Mucosa of descending colon (tissue), 3 donors: ENCODE measurements around the gene BCL2. TPM values are rescaled to one million over a fixed set of nuclear protein-coding genes. Genes with fewer than 3 reads are reported as not detected.

Experiments used
- ATAC-seq: fragments of 200-7000 bp; cut with Tn5 transposase; one replicate; pipeline ENCODE4 v1.9.1; 2020; ENCODE audit warnings: mild to moderate bottlenecking, moderate library complexity
- DNase-seq, 3 donors: peaks; one replicate each; pipeline ENCODE4 v3.0.0-alpha.2; 2020
- H3K36me3 ChIP-seq: fragments of 200-600 bp; one replicate; pipeline ENCODE4 v1.8.0; 2021; ENCODE audit warnings: low read depth, mild to moderate bottlenecking
- H3K4me1 ChIP-seq: fragments of 200-600 bp; one replicate; pipeline ENCODE4 v1.8.0; 2021; ENCODE audit warnings: low read depth, mild to moderate bottlenecking
- H3K4me3 ChIP-seq: fragments of 200-600 bp; one replicate; pipeline ENCODE4 v1.8.0; 2021; ENCODE audit warnings: mild to moderate bottlenecking
- H3K9me3 ChIP-seq: fragments of 200-600 bp; one replicate; pipeline ENCODE4 v1.8.0; 2021; ENCODE audit warnings: mild to moderate bottlenecking
- intact Hi-C, 2 donors: fragments of 100-400 bp; cut with DNase I in 1 of 2; cut with micrococcal nuclease in 1 of 2; formaldehyde crosslinking; loops; one replicate each; pipeline versions ENCODE4 v1.11.0 to v1.11.1; 2022; cut with DNase I, micrococcal nuclease
- total RNA-seq, 3 donors: library from RNA; stranded (reverse); fragmentation: NEBNext Ultra II Directional in 2 of 3; extraction: Animal tissue kit (Norgen Biotek cat#: 25700) in 2 of 3; gene quantifications; one replicate each; pipeline versions ENCODE4 v1.2.1 to v1.2.4, GENCODE V29; 2021 to 2023
- TF ChIP-seq, protein P1 (sequence below): fragments of 200-600 bp; IDR thresholded peaks from one replicate; pipeline ENCODE4 v1.8.0; 2022; ENCODE audit warnings: antibody characterized with exemption, mild to moderate bottlenecking
- donor health status: DM: no; HTN: no; CAD: no; lungs with moderate emphysema.
- donor health status: DM: no; HTN: no; CAD: no.
- donor health status: DM: no; HTN: yes; CAD: no.

The BCL2 gene
- total RNA-seq, 3 donors from 2014 or later: 17.7 to 25.7 (median 20.5) TPM

- Histone ChIP-seq H3K36me3 (no peaks in the 10 kb centered on the region), H3K9me3 (no peaks in the 10 kb centered on the region), H3K4me3 (no peak overlapping the region), H3K4me1 (peaks cover 6% of the 10 kb centered on the region)
- ATAC-seq (no peak), DNase-seq (no peak)
- intact Hi-C loops: no loop called here
- TF ChIP-seq, protein P1, sequence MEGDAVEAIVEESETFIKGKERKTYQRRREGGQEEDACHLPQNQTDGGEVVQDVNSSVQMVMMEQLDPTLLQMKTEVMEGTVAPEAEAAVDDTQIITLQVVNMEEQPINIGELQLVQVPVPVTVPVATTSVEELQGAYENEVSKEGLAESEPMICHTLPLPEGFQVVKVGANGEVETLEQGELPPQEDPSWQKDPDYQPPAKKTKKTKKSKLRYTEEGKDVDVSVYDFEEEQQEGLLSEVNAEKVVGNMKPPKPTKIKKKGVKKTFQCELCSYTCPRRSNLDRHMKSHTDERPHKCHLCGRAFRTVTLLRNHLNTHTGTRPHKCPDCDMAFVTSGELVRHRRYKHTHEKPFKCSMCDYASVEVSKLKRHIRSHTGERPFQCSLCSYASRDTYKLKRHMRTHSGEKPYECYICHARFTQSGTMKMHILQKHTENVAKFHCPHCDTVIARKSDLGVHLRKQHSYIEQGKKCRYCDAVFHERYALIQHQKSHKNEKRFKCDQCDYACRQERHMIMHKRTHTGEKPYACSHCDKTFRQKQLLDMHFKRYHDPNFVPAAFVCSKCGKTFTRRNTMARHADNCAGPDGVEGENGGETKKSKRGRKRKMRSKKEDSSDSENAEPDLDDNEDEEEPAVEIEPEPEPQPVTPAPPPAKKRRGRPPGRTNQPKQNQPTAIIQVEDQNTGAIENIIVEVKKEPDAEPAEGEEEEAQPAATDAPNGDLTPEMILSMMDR: no peak
Measured at GRCh38 chr18:63272638-63273037, 46.9 kb downstream of the BCL2 start.

GRCh38 chr18:63271881-63272299, 47.7 kb downstream of the BCL2 start:
- DNase-seq (no peak), ATAC-seq (peak; percentile 40)
- Histone ChIP-seq H3K4me3 (no peak overlapping the region), H3K36me3 (no peaks in the 10 kb centered on the region), H3K9me3 (no peaks in the 10 kb centered on the region), H3K4me1 (peaks cover 6% of the 10 kb centered on the region)
- intact Hi-C loops: no loop called here
- TF ChIP-seq, protein P1: no peak

GRCh38 chr18:63271148-63271547, 48.4 kb downstream of the BCL2 start:
- H3K36me3 ChIP-seq: no peaks in the 10 kb centered on the region
- H3K4me1 ChIP-seq: peaks cover 6% of the 10 kb centered on the region
- no peaks in the 10 kb centered on the region for H3K9me3 ChIP-seq
- ATAC-seq (no peak), DNase-seq (no peak)
- TF ChIP-seq, protein P1: no peak
- no peak overlapping the region for H3K4me3 ChIP-seq
- intact Hi-C loops: no loop called here

DNA sequence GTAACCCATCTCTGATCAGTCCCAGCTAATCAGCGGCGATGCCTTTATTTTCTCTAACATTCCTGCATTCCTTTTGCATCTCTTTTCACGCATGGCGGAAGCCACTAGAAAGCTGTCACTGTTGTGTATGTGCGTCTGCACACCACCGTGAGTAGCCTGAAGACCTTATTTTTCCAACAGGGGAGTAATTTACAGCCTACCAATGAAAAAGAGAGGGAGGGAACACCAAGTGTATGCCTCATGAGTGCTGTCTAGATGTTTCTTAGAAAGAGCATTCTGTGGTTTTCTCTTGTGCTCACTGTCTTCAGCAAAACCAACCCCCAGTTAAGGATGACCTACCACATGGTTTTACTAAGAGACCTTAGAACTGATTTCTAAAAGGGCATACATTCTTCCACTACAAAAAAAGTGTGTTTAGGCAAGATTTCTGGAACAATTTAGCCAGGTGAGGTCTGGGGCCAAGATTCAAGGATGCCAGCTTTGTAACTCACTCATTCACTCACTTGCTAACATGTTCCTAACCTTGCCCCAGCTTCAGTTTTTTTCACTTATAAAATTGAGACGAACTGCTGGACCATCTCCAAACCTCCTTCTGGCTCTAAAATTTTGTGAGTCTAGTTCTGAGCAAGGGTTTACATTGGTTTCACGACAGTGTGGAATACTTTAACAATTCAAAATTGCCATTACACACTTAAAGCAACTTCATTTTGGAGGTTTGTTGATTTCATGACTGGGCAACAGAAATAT, 51.4 kb downstream of the BCL2 start:
- intact Hi-C loops: no loop called here
- ATAC-seq (no peak), DNase-seq (no peak)
- H3K36me3 ChIP-seq: no peaks in the 10 kb centered on the region
- H3K4me1 ChIP-seq: peaks cover 11% of the 10 kb centered on the region
- no peak overlapping the region for H3K4me3 ChIP-seq
- TF ChIP-seq, protein P1: no peak
- no peaks in the 10 kb centered on the region for H3K9me3 ChIP-seq

DNA sequence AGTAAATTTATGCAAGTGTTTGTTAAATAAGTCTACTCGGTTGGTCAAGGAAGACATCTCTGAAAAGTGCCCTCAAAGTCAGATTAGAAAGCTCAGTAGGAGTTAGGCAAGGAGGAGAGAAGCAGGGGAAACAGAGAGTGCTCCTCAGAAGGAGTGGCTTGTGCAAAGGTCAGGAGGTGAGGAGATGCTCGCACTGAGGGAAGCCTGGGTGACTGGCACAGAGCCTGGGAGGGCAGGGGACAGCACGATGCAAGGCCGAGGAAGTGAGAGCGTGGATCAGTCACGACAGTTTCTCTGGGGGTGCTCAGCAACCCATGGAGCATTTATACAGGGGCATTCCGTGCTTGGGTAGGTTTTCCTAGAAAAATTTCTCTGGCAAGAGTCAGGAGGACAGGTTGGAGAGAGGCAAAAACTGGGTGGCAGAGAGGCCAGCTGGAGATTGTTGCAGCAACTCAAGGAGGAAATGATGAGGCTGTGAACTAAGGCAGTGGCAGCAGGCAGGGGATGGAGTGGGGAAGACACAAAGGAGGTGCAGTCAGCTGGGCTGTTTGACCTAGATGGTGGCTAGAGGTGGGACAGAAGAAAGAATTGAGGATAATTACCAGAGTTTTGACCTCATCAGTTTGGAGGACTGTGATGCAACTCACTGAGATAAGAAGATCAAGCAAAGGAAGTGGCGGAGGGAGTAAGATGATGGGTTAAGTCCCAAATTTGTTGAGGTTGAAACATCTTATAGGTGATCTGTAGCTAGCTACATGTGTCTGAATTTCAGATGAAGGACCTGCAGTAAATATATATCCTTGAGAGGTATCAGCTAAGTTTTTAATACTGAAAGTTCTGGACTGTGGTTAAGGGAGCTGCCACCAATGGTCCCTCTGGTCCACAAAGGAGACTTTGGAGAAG, 52.4 kb downstream of the BCL2 start:
- intact Hi-C loops: no loop called here
- ATAC-seq (peak; percentile 37), DNase-seq (no peak)
- Histone ChIP-seq H3K9me3 (no peaks in the 10 kb centered on the region), H3K4me3 (no peak overlapping the region), H3K36me3 (no peaks in the 10 kb centered on the region), H3K4me1 (peaks cover 10% of the 10 kb centered on the region)
- TF ChIP-seq, protein P1: no peak
